Lung (tissue), 12 donors: ENCODE data around the gene INPP4B. TPM values are rescaled to one million over a fixed set of nuclear protein-coding genes. Genes with fewer than 3 reads are reported as not detected.

Experiments used
- ATAC-seq: fragments of 200-7000 bp; cut with Tn5 transposase; one replicate; pipeline ENCODE4 v1.9.1; 2020; ENCODE audit warnings: moderate number of reproducible peaks; ENCODE audit not compliant: insufficient read depth, low FRiP score
- DNase-seq, 3 donors: peaks; one replicate each; pipeline ENCODE4 v3.0.0-alpha.2; 2013 to 2017
- H3K27ac ChIP-seq, 2 donors: one replicate each; pipeline ENCODE4 v1.5.1; 2013; ENCODE audit warnings: mild to moderate bottlenecking in 2 of 2, moderate library complexity in 2 of 2, control low read depth in 1 of 2, inconsistent platforms in 1 of 2, low read depth in 1 of 2, low read length in 1 of 2
- H3K27me3 ChIP-seq, 3 donors: one replicate each; pipeline ENCODE4 v1.5.1; 2013; ENCODE audit warnings: low read length in 2 of 3; ENCODE audit not compliant: control insufficient read depth in 3 of 3, insufficient read depth in 3 of 3
- H3K36me3 ChIP-seq, 4 donors: one replicate each; pipeline ENCODE4 v1.5.1; 2013; ENCODE audit warnings: low read length in 4 of 4, mild to moderate bottlenecking in 1 of 4, moderate library complexity in 1 of 4; ENCODE audit not compliant: control insufficient read depth in 4 of 4, insufficient read depth in 4 of 4
- H3K4me1 ChIP-seq, 5 donors: one replicate each; pipeline ENCODE4 v1.5.1; 2013; ENCODE audit warnings: low read length in 5 of 5, mild to moderate bottlenecking in 2 of 5, moderate library complexity in 1 of 5; ENCODE audit not compliant: control insufficient read depth in 5 of 5, insufficient read depth in 5 of 5
- H3K4me3 ChIP-seq: one replicate; pipeline ENCODE4 v1.5.1; 2013; ENCODE audit warnings: mild to moderate bottlenecking, control low read depth, moderate library complexity
- H3K9ac ChIP-seq, 2 donors: one replicate each; pipeline ENCODE4 v1.5.1; 2013; ENCODE audit warnings: low read length in 2 of 2, control low read depth in 1 of 2; ENCODE audit not compliant: insufficient read depth in 1 of 2
- H3K9me3 ChIP-seq, 4 donors: one replicate each; pipeline ENCODE4 v1.5.1; 2013; ENCODE audit warnings: low read length in 3 of 4, mild to moderate bottlenecking in 1 of 4, moderate library complexity in 1 of 4; ENCODE audit not compliant: control insufficient read depth in 4 of 4, insufficient read depth in 3 of 4
- WGBS, 2 donors: extraction: QIAGEN DNeasy Blood & Tissue Kit; methylation state at CpG; one replicate each; pipeline ENCODE4 v1.1.7; 2013; 5-methylcytosine and 5-hydroxymethylcytosine counted together
- polyA plus RNA-seq, 2 donors: library from polyadenylated mRNA; stranded (reverse); fragments of 200-250 nt; gene quantifications; one replicate each; pipeline ENCODE4 v1.2.1, GENCODE V29; 2013
- total RNA-seq, 2 donors: library from RNA; depleted of rRNA in 1 of 2; stranded (reverse); fragments of >200 nt in 1 of 2; gene quantifications; one replicate each; pipeline ENCODE4 v1.2.1, GENCODE V29; 2014 to 2021
- TF ChIP-seq, protein P1 (sequence below): IDR thresholded peaks from 2 replicates; pipeline ENCODE4 v1.5.1; 2012; ENCODE audit warnings: mild to moderate bottlenecking; ENCODE audit errors: control extremely low read depth, extremely low read depth
- donor health status: control.
- donor health status: control.
- donor health status: Bipolar disorder and iron deficiency.
- donor health status: healthy.
- donor health status: DM: yes; HTN: yes; CAD: no.

Gene INPP4B
- total and polyA plus RNA-seq, 4 donors = 2.4 to 32.6 (median 5.6) TPM

GRCh38 chr4:142278171-142278570 is 567.9 kb downstream of the INPP4B start:
- no peak overlapping the region for H3K9ac ChIP-seq
- peaks cover 0 to 2% (median 0%) of the 10 kb centered on the region in 5 donors for H3K4me1 ChIP-seq
- H3K36me3 ChIP-seq = peaks cover 0 to 4% (median 0%) of the 10 kb centered on the region in 4 donors
- WGBS, 2 donors = 91 to 96% methylated on average over 1 of the region's 1 CpG
- no peaks in the 10 kb centered on the region for H3K9me3 ChIP-seq
- no peak for DNase-seq
- no peak overlapping the region for H3K4me3 ChIP-seq
- no peak for ATAC-seq
- TF ChIP-seq, protein P1, sequence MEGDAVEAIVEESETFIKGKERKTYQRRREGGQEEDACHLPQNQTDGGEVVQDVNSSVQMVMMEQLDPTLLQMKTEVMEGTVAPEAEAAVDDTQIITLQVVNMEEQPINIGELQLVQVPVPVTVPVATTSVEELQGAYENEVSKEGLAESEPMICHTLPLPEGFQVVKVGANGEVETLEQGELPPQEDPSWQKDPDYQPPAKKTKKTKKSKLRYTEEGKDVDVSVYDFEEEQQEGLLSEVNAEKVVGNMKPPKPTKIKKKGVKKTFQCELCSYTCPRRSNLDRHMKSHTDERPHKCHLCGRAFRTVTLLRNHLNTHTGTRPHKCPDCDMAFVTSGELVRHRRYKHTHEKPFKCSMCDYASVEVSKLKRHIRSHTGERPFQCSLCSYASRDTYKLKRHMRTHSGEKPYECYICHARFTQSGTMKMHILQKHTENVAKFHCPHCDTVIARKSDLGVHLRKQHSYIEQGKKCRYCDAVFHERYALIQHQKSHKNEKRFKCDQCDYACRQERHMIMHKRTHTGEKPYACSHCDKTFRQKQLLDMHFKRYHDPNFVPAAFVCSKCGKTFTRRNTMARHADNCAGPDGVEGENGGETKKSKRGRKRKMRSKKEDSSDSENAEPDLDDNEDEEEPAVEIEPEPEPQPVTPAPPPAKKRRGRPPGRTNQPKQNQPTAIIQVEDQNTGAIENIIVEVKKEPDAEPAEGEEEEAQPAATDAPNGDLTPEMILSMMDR = no peak
- no peak overlapping the region for H3K27ac ChIP-seq
- no peaks in the 10 kb centered on the region for H3K27me3 ChIP-seq

GRCh38 chr4:142274137-142274536 is 572.0 kb downstream of the INPP4B start:
- H3K9me3 ChIP-seq = no peaks in the 10 kb centered on the region
- H3K36me3 ChIP-seq = peaks cover 0 to 4% (median 0%) of the 10 kb centered on the region in 4 donors
- 94 to 98% methylated on average over 1 of the region's 1 CpG for WGBS, 2 donors
- TF ChIP-seq, protein P1 = no peak
- DNase-seq = peak in 1 of 3 donors; percentile 27
- H3K4me3 ChIP-seq = no peak overlapping the region
- no peak for ATAC-seq
- H3K4me1 ChIP-seq = no peaks in the 10 kb centered on the region
- H3K9ac ChIP-seq = no peak overlapping the region
- no peaks in the 10 kb centered on the region for H3K27me3 ChIP-seq
- H3K27ac ChIP-seq = no peak overlapping the region

GRCh38 chr4:142272452-142272851 is 573.6 kb downstream of the INPP4B start:
- TF ChIP-seq, protein P1 = no peak
- no peak for ATAC-seq

DNA sequence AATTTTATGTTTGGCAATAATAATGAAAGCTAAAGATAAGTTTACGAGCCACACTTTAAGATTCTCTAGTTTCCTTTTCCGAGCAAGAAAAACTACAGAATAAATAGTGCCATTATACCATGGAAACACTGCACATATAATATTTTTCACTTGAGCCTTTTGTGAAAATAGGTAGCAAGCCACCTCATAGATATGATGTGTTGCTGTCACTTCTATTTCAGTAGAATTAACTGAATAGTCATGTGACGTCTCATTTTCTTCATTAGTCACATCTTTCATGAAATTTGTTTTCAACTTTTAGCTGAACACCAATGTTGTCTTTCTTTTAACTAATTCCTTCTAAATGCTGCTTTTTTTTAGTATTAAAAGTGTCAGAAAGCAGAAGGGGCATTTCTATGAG is 574.3 kb downstream of the INPP4B start:
- TF ChIP-seq, protein P1 = no peak
- 61 to 62% methylated on average over 3 of the region's 3 CpGs for WGBS, 2 donors
- DNase-seq = no peak
- H3K4me3 ChIP-seq = no peak overlapping the region
- H3K27ac ChIP-seq = no peak overlapping the region
- peaks cover 0 to 3% (median 0%) of the 10 kb centered on the region in 5 donors for H3K4me1 ChIP-seq
- no peaks in the 10 kb centered on the region for H3K27me3 ChIP-seq
- H3K36me3 ChIP-seq = no peaks in the 10 kb centered on the region
- no peak for ATAC-seq
- H3K9ac ChIP-seq = no peak overlapping the region
- no peaks in the 10 kb centered on the region for H3K9me3 ChIP-seq

More at GRCh38 chr4:142272452-142272851, 573.6 kb downstream of the INPP4B start:
- peaks cover 0 to 3% (median 0%) of the 10 kb centered on the region in 5 donors for H3K4me1 ChIP-seq
- no peak overlapping the region for H3K27ac ChIP-seq
- H3K4me3 ChIP-seq = no peak overlapping the region
- H3K36me3 ChIP-seq = no peaks in the 10 kb centered on the region
- DNase-seq = no peak
- H3K27me3 ChIP-seq = no peaks in the 10 kb centered on the region
- no peaks in the 10 kb centered on the region for H3K9me3 ChIP-seq
- H3K9ac ChIP-seq = no peak overlapping the region
